GM21737 (cell line): ENCODE measurements around the gene RAB29.
"Not testable (repeated sequence)": the region's sequence is repeated elsewhere in the genome, so short reads cannot be mapped to it uniquely, and the experiment has no call there.

ENCODE experiments used
- ATAC-seq: cut with Tn5 transposase; IDR thresholded peaks from one replicate; pipeline ENCODE4 v1.9.1; 2021; ENCODE audit warnings: mild to moderate bottlenecking, moderate library complexity; ENCODE audit not compliant: unreplicated experiment

RAB29 gene

GRCh38 chr1:205726619-205727125 lies 48.6 kb downstream of the RAB29 start:
- ATAC-seq = no peak

GRCh38 chr1:205725514-205725913 lies 49.8 kb downstream of the RAB29 start:
- ATAC-seq = no peak

- ATAC-seq = not testable (repeated sequence)
Measured at GRCh38 chr1:205720740-205721139, 54.5 kb downstream of the RAB29 start.

- ATAC-seq = no peak
Measured at GRCh38 chr1:205719762-205720161, 55.5 kb downstream of the RAB29 start.

DNA sequence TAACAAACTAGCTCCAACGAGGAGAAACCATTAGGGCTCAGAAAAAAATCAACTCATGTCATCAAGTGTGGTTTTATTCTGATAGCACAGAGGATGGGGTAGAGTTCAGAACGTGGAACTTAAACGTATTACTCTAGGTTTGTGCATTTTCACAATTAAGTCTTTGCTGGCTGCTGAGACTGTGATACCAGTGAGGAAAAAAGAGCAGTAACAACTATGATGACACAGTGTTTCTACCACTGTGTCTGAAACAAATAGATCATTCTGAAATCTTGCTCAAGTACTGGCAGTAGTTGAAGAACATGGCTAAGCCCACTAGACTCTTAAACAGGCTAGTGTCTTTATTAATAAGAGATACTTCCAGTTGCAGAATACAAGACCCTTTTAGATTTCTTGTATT lies 56.3 kb downstream of the RAB29 start:
- no peak for ATAC-seq
